DOHH2 (cell line): ENCODE data around the gene GABRB2.

ENCODE experiments used
- CTCF ChIP-seq: fragments of 200-600 bp; sonication (generic); IDR thresholded peaks from one replicate; pipeline ENCODE4 v1.5.1; 2014; ENCODE audit warnings: antibody characterized with exemption, mild to moderate bottlenecking, low read depth, low read length; ENCODE audit not compliant: poor library complexity, severe bottlenecking
- EZH2phosphoT487 ChIP-seq: fragments of 200-600 bp; sonication (generic); IDR thresholded peaks from 2 replicates; pipeline ENCODE4 v1.6.1; 2017; ENCODE audit warnings: borderline replicate concordance, mild to moderate bottlenecking, antibody characterized with exemption, low read length, moderate library complexity, mixed read lengths

GRCh38 chr5:161277011-161277410 lies 269.5 kb downstream of the GABRB2 start:
- no peak for TF ChIP-seq EZH2phosphoT487
- no peak for TF ChIP-seq CTCF
